ENCODE measurements around the gene PPP5C.

DNA sequence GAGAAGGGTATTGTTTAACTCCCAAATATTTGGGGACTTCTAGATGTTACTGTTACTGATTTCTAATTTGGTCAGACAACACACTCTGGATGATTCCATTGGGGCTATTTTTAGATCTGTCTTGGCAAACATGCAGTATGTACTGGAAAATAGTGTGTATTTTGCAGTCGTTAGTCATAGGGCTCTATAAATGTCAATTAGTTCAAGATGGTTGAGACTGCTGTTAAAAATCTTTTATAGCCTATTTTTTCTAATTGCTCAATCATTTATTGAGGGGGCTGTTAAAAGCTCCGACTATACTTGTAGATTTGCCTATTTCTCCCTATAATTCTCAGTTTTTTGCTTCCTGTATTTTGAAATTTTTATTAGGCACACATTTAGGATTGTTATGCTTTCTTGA lies 31.4 kb downstream of the PPP5C start:
- TF ChIP-seq, protein P1, sequence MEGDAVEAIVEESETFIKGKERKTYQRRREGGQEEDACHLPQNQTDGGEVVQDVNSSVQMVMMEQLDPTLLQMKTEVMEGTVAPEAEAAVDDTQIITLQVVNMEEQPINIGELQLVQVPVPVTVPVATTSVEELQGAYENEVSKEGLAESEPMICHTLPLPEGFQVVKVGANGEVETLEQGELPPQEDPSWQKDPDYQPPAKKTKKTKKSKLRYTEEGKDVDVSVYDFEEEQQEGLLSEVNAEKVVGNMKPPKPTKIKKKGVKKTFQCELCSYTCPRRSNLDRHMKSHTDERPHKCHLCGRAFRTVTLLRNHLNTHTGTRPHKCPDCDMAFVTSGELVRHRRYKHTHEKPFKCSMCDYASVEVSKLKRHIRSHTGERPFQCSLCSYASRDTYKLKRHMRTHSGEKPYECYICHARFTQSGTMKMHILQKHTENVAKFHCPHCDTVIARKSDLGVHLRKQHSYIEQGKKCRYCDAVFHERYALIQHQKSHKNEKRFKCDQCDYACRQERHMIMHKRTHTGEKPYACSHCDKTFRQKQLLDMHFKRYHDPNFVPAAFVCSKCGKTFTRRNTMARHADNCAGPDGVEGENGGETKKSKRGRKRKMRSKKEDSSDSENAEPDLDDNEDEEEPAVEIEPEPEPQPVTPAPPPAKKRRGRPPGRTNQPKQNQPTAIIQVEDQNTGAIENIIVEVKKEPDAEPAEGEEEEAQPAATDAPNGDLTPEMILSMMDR (conservative IDR thresholded peaks at IDR 0.05), result no peak
- TF ChIP-seq EZH2 (IDR thresholded peaks at IDR 0.05; ENCODE audit: low read depth), result no peak
